GM12878 (cell line): ENCODE measurements around the gene ADGRD1. TPM values are rescaled to one million over a fixed set of nuclear protein-coding genes. Genes with fewer than 3 reads are reported as not detected.

Experiments
- ATAC-seq: fragments of 200-7000 bp; cut with Tn5 transposase; 3 replicates; pipeline ENCODE4 v1.9.1; 2020; ENCODE audit warnings: mild to moderate bottlenecking, moderate library complexity
- BruUV-seq: library from RNA; stranded (reverse); fragments of 400-500 nt; replicated peaks from 2 replicates; lab custom pipeline; 2021; lab: Mats Ljungman, UMichigan
- CTCF ChIA-PET: fragments of 300-600 bp; sonication (Branson Sonifier 250); formaldehyde crosslinking; extraction: SDS; loops from one replicate; lab custom pipeline; 2021; ENCODE audit warnings: inconsistent platforms; lab: Yijun Ruan, JAX
- POLR2A ChIA-PET: fragments of 350-600 bp; formaldehyde crosslinking; extraction: SDS; loops from one replicate; lab custom pipeline; 2021; ENCODE audit warnings: inconsistent platforms; lab: Charles Lee
- RAD21 ChIA-PET: fragments of 300-600 bp; sonication (Branson Sonifier 250); formaldehyde crosslinking; loops from one replicate; lab custom pipeline; 2023; ENCODE audit warnings: antibody characterized with exemption; ENCODE audit not compliant: unreplicated experiment; lab: Charles Lee
- SMC1A ChIA-PET: fragments of 300-600 bp; sonication (Branson Sonifier 250); formaldehyde crosslinking; loops from one replicate; lab custom pipeline; 2023; ENCODE audit not compliant: unreplicated experiment, uncharacterized antibody; lab: Charles Lee
- DNase-seq: peaks from one replicate; pipeline ENCODE4 v3.0.0-alpha.2; 2011; ENCODE audit warnings: low read depth, low spot score
- FAIRE-seq: peaks from 3 replicates; lab custom pipeline; 2011; peaks lifted over from hg19 to GRCh38; lab: Jason Lieb, UNC
- H2AFZ ChIP-seq: 2 replicates; pipeline ENCODE4 v1.6.0; 2011; ENCODE audit warnings: low read depth, low read length, control low read depth; ENCODE audit not compliant: control insufficient read depth
- H3K27ac ChIP-seq: 2 replicates; pipeline ENCODE4 v1.5.1; 2011; ENCODE audit warnings: control low read depth; ENCODE audit not compliant: control insufficient read depth, insufficient read depth
- H3K27me3 ChIP-seq, 2 experiments: replicated peaks in 1 of 2; 2 replicates each; pipeline versions ENCODE4 v1.6.0 to v1.6.1; 2011; ENCODE audit warnings: low read length in 1 of 2; ENCODE audit not compliant: control insufficient read depth in 2 of 2, insufficient read depth in 2 of 2
- H3K36me3 ChIP-seq, 2 experiments: 2 replicates each; pipeline ENCODE4 v1.5.1; 2011; ENCODE audit warnings: low read length in 1 of 2; ENCODE audit not compliant: control insufficient read depth in 2 of 2, insufficient read depth in 2 of 2
- H3K4me1 ChIP-seq: 2 replicates; pipeline ENCODE4 v1.6.1; 2011; ENCODE audit warnings: mild to moderate bottlenecking, low read length, moderate library complexity, mixed read lengths; ENCODE audit not compliant: control insufficient read depth, insufficient read depth
- H3K4me2 ChIP-seq: 2 replicates; pipeline ENCODE4 v1.6.0; 2011; ENCODE audit warnings: control low read depth; ENCODE audit not compliant: control insufficient read depth, insufficient read depth
- H3K4me3 ChIP-seq: fragments of 200-600 bp; sonication (generic); 2 replicates; pipeline ENCODE4 v1.5.1; 2016
- H3K79me2 ChIP-seq: 2 replicates; pipeline ENCODE4 v1.6.0; 2011; ENCODE audit warnings: low read length; ENCODE audit not compliant: control insufficient read depth, insufficient read depth
- H3K9ac ChIP-seq: 2 replicates; pipeline ENCODE4 v1.8.0; 2011; ENCODE audit warnings: low read length, control low read depth, mixed read lengths; ENCODE audit not compliant: control insufficient read depth, insufficient read depth
- H3K9me3 ChIP-seq: replicated peaks from 3 replicates; pipeline ENCODE4 v1.5.1; 2011; ENCODE audit warnings: mild to moderate bottlenecking, low read length; ENCODE audit not compliant: control insufficient read depth, insufficient read depth
- H4K20me1 ChIP-seq: 2 replicates; pipeline ENCODE4 v1.6.0; 2011; ENCODE audit not compliant: control insufficient read depth, insufficient read depth
- BCL11A ChIP-seq: IDR thresholded peaks from 2 replicates; pipeline ENCODE4 v1.6.1; 2011; ENCODE audit warnings: low read depth, low read length
- CBFB ChIP-seq: IDR thresholded peaks from 2 replicates; pipeline ENCODE4 v1.6.1; 2016; ENCODE audit warnings: antibody characterized with exemption, low read depth
- CHD1 ChIP-seq: IDR thresholded peaks from 2 replicates; pipeline ENCODE4 v1.6.1; 2012; ENCODE audit warnings: low read depth, low read length, improper control_type of control experiment
- EZH2 ChIP-seq: IDR thresholded peaks from 2 replicates; pipeline ENCODE4 v1.6.1; 2012; ENCODE audit warnings: low read depth, mild to moderate bottlenecking, control low read depth, inconsistent platforms, low read length, borderline replicate concordance; ENCODE audit not compliant: control insufficient read depth
- FOXM1 ChIP-seq: IDR thresholded peaks from 2 replicates; pipeline ENCODE4 v1.6.1; 2012; ENCODE audit warnings: low read depth, mild to moderate bottlenecking, inconsistent platforms, low read length, moderate library complexity
- GATAD2B ChIP-seq: fragments of 450-650 bp; conservative IDR thresholded peaks from 2 replicates; pipeline ENCODE4 v1.6.1; 2017; ENCODE audit warnings: low read depth, mild to moderate bottlenecking, moderate library complexity
- IRF4 ChIP-seq: IDR thresholded peaks from 2 replicates; pipeline ENCODE4 v1.6.1; 2011; ENCODE audit warnings: low read depth, low read length
- MEF2A ChIP-seq: IDR thresholded peaks from 2 replicates; pipeline ENCODE4 v1.6.1; 2011; ENCODE audit warnings: low read depth, mild to moderate bottlenecking, low read length, moderate library complexity; ENCODE audit not compliant: insufficient read depth
- POLR2AphosphoS2 ChIP-seq: IDR thresholded peaks from 2 replicates; pipeline ENCODE4 v1.6.1; 2011; ENCODE audit warnings: low read depth, mild to moderate bottlenecking, low read length, improper control_type of control experiment, moderate library complexity
- RBBP5 ChIP-seq: fragments of 200-600 bp; sonication (generic); conservative IDR thresholded peaks from 2 replicates; pipeline ENCODE4 v1.6.1; 2016
- SREBF1 ChIP-seq: IDR thresholded peaks from 2 replicates; pipeline ENCODE4 v1.6.1; 2012; ENCODE audit warnings: mild to moderate bottlenecking, low read length
- WGBS: methylation state at CpG from one replicate; pipeline ENCODE4 v1.1.6; 2016; ENCODE audit warnings: low lambda C conversion rate; ENCODE audit not compliant: insufficient replicate concordance, insufficient coverage; ENCODE audit errors: missing lambda C conversion rate; 5-methylcytosine and 5-hydroxymethylcytosine counted together
- in situ Hi-C: fragments of 300-500 bp; cut with MboI; formaldehyde crosslinking; loops from 9 replicates; pipeline ENCODE4 v1.14.3; 2018; ENCODE audit warnings: mixed read lengths
- intact Hi-C: fragments of 100-400 bp; cut with micrococcal nuclease; formaldehyde crosslinking; loops from one replicate; pipeline ENCODE4 v1.14.2; 2022; ENCODE audit not compliant: unreplicated experiment
- polyA plus RNA-seq, 11 experiments: library from polyadenylated mRNA; depleted of rRNA in 4 of 11; unstranded in 6 of 11; stranded (reverse) in 5 of 11; fragments of >200 nt; fragmentation: Nextera tagmentation in 4 of 11; fragmentation: Illumina TruSeq in 1 of 11; extraction: Ambion mirVana in 4 of 11; extraction: Trizol in 1 of 11; gene quantifications; 1 replicate in 1 of 11; 2 replicates in 10 of 11; pipeline versions ENCODE4 v1.2.1 to v1.2.3, GENCODE V29; 2011 to 2016; ENCODE audit warnings: inconsistent platforms in 2 of 11, missing spikeins in 2 of 11, low read depth in 1 of 11
- total RNA-seq, 4 experiments: library from RNA; depleted of rRNA in 3 of 4; stranded (reverse); fragments of >200 nt in 3 of 4; fragmentation: Illumina TruSeq in 1 of 4; extraction: Trizol in 1 of 4; gene quantifications; 2 replicates each; pipeline versions ENCODE4 v1.2.1 to v1.2.3, GENCODE V29; 2013 to 2021
- TF ChIP-seq, protein P1 (sequence below): IDR thresholded peaks from 2 replicates; pipeline ENCODE4 v1.6.1; 2012; ENCODE audit warnings: mild to moderate bottlenecking, low read depth, low read length
- TF ChIP-seq, protein P2 (sequence below): fragments of 450-650 bp; formaldehyde crosslinking; IDR thresholded peaks from 2 replicates; pipeline ENCODE4 v1.4.0; 2020; ENCODE audit warnings: mild to moderate bottlenecking, moderate library complexity
- TF ChIP-seq, protein P3 (sequence below): fragments of 150-350 bp; IDR thresholded peaks from 2 replicates; pipeline ENCODE4 v1.6.1; 2014; ENCODE audit warnings: mild to moderate bottlenecking, low read depth, low read length
- TF ChIP-seq, protein P4 (sequence below): fragments of 450-650 bp; IDR thresholded peaks from 2 replicates; pipeline ENCODE4 v1.6.1; 2014; ENCODE audit warnings: mild to moderate bottlenecking

The ADGRD1 gene
- total and polyA plus RNA-seq, 10 of the 15 experiments (the other 5 are each of a cell fraction or from before 2014, with no cell fraction given): 0.15 to 12.7 (median 1.2) TPM

DNA sequence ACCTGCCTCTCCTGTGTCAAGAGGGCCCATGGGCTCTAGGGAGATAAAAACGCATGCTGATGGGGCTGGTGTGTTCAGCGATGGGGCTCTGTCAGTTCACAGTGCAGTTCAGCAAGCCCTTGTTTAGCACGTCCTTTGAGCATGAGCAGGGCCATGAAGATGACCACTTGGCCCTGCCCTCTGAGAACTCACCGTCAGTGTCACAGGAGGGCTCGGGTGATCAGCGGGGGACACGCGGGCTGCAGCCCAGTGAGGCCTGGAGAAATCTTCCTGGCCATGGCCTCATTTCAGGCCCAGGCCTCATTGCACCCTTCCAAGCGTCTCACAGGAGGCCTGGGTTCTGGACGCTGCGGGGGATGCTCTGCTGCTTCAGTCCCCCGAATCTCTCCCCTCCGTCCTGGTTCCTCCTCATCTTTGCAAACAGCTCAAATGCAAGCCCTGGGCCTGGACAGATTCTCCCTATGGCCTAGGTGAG, 181.6 kb downstream of the ADGRD1 start:
- no peak overlapping the region for H3K9ac ChIP-seq
- ChIA-PET POLR2A (no interaction called here), RAD21 (interaction anchor here (5.3 kb wide), 1 partner anchor 30 kb away, joined by 101 read pairs; no protein-coding TSS in a partner anchor), CTCF (interaction anchor here (4.6 to 6.2 kb wide), 2 partner anchors 30 to 219 kb away, joined by 26 to 198 read pairs; no protein-coding TSS in a partner anchor), SMC1A (interaction anchor here (6.5 kb wide), 1 partner anchor 30 kb away, joined by 86 read pairs; no protein-coding TSS in a partner anchor)
- 68% methylated on average over 13 of the region's 13 CpGs for WGBS
- H3K4me1 ChIP-seq: no peaks in the 10 kb centered on the region
- no peak for DNase-seq
- in situ Hi-C loops: no loop called here
- H3K4me3 ChIP-seq: no peak overlapping the region
- no peaks in the 10 kb centered on the region for H3K27me3 ChIP-seq
- H3K9me3 ChIP-seq: no peaks in the 10 kb centered on the region
- no peak for ATAC-seq
- no peaks in the 10 kb centered on the region for H3K36me3 ChIP-seq
- BruUV-seq: no TSS peak
- no peaks in the 10 kb centered on the region for H3K79me2 ChIP-seq
- H2AFZ ChIP-seq: no peak overlapping the region
- no peak overlapping the region for H3K4me2 ChIP-seq
- H4K20me1 ChIP-seq: no peaks in the 10 kb centered on the region
- intact Hi-C loops: no loop called here
- H3K27ac ChIP-seq: no peak overlapping the region
- no peak for FAIRE-seq
- no peak for TF ChIP-seq CBFB
- TF ChIP-seq POLR2AphosphoS2: no peak
- TF ChIP-seq FOXM1: no peak
- TF ChIP-seq, protein P1, sequence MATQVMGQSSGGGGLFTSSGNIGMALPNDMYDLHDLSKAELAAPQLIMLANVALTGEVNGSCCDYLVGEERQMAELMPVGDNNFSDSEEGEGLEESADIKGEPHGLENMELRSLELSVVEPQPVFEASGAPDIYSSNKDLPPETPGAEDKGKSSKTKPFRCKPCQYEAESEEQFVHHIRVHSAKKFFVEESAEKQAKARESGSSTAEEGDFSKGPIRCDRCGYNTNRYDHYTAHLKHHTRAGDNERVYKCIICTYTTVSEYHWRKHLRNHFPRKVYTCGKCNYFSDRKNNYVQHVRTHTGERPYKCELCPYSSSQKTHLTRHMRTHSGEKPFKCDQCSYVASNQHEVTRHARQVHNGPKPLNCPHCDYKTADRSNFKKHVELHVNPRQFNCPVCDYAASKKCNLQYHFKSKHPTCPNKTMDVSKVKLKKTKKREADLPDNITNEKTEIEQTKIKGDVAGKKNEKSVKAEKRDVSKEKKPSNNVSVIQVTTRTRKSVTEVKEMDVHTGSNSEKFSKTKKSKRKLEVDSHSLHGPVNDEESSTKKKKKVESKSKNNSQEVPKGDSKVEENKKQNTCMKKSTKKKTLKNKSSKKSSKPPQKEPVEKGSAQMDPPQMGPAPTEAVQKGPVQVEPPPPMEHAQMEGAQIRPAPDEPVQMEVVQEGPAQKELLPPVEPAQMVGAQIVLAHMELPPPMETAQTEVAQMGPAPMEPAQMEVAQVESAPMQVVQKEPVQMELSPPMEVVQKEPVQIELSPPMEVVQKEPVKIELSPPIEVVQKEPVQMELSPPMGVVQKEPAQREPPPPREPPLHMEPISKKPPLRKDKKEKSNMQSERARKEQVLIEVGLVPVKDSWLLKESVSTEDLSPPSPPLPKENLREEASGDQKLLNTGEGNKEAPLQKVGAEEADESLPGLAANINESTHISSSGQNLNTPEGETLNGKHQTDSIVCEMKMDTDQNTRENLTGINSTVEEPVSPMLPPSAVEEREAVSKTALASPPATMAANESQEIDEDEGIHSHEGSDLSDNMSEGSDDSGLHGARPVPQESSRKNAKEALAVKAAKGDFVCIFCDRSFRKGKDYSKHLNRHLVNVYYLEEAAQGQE: no peak
- no peak for TF ChIP-seq MEF2A
- TF ChIP-seq GATAD2B: no peak
- TF ChIP-seq, protein P2, sequence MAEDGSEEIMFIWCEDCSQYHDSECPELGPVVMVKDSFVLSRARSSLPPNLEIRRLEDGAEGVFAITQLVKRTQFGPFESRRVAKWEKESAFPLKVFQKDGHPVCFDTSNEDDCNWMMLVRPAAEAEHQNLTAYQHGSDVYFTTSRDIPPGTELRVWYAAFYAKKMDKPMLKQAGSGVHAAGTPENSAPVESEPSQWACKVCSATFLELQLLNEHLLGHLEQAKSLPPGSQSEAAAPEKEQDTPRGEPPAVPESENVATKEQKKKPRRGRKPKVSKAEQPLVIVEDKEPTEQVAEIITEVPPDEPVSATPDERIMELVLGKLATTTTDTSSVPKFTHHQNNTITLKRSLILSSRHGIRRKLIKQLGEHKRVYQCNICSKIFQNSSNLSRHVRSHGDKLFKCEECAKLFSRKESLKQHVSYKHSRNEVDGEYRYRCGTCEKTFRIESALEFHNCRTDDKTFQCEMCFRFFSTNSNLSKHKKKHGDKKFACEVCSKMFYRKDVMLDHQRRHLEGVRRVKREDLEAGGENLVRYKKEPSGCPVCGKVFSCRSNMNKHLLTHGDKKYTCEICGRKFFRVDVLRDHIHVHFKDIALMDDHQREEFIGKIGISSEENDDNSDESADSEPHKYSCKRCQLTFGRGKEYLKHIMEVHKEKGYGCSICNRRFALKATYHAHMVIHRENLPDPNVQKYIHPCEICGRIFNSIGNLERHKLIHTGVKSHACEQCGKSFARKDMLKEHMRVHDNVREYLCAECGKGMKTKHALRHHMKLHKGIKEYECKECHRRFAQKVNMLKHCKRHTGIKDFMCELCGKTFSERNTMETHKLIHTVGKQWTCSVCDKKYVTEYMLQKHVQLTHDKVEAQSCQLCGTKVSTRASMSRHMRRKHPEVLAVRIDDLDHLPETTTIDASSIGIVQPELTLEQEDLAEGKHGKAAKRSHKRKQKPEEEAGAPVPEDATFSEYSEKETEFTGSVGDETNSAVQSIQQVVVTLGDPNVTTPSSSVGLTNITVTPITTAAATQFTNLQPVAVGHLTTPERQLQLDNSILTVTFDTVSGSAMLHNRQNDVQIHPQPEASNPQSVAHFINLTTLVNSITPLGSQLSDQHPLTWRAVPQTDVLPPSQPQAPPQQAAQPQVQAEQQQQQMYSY (CRISPR knock-in tag): no peak
- no peak for TF ChIP-seq RBBP5
- no peak for TF ChIP-seq BCL11A
- no peak for TF ChIP-seq IRF4
- TF ChIP-seq SREBF1: no peak
- TF ChIP-seq CHD1: no peak
- TF ChIP-seq EZH2: no peak
- TF ChIP-seq, protein P3, sequence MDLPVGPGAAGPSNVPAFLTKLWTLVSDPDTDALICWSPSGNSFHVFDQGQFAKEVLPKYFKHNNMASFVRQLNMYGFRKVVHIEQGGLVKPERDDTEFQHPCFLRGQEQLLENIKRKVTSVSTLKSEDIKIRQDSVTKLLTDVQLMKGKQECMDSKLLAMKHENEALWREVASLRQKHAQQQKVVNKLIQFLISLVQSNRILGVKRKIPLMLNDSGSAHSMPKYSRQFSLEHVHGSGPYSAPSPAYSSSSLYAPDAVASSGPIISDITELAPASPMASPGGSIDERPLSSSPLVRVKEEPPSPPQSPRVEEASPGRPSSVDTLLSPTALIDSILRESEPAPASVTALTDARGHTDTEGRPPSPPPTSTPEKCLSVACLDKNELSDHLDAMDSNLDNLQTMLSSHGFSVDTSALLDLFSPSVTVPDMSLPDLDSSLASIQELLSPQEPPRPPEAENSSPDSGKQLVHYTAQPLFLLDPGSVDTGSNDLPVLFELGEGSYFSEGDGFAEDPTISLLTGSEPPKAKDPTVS: no peak
- TF ChIP-seq, protein P4, sequence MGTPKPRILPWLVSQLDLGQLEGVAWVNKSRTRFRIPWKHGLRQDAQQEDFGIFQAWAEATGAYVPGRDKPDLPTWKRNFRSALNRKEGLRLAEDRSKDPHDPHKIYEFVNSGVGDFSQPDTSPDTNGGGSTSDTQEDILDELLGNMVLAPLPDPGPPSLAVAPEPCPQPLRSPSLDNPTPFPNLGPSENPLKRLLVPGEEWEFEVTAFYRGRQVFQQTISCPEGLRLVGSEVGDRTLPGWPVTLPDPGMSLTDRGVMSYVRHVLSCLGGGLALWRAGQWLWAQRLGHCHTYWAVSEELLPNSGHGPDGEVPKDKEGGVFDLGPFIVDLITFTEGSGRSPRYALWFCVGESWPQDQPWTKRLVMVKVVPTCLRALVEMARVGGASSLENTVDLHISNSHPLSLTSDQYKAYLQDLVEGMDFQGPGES: no peak
